Stimulated activated CD4-positive, alpha-beta T cell treated with anti-CD3 and anti-CD28 coated beads, Interleukin-1b, Interleukin-23, amount 100 ng/mL, for 1 hour (primary cell): ENCODE measurements around the gene IMMP2L.

Experiments
- DNase-seq, 2 donors: peaks; one replicate each; pipeline ENCODE4 v3.0.0-alpha.2; 2020; ENCODE audit warnings: low read depth in 2 of 2

Gene IMMP2L

DNA sequence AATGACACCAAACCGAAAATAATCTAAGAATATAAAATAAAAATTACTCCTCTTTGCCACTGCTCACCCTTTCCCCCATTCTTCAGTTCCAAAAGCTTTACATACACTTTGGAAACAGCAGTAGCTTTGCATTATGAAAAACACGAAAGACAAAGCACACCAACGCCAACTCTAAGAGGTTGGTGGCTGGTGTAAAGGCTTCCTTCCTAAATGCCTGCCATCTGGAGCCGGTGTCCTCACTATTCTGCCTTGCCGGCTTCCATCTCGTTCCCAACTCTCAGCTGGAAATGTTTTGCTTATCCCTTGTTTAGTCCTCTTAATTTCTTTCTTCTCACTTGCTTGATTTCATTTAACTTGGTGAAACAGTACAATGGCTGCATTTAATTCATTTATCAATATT lies 752.5 kb downstream of the IMMP2L start:
- DNase-seq, result no peak

DNA sequence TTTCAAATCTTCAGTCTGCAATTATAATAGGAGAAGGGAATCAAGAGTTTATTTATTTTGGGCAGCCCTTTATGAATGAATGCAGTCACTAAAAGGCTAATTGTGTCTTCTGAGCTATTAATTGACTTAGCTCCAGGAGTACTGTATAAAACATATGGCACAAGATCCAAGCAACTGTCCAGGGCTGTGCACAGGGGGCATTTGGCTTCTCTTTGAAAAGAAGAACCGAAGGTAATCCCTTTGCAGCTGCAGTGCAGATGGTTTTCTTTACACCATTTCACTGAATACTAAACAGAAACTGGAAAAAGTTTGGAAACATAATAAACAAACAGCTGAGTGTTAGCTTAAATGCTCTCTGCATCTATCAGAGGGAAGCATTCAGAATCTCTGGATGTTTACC lies 753.9 kb downstream of the IMMP2L start:
- no peak for DNase-seq

DNA sequence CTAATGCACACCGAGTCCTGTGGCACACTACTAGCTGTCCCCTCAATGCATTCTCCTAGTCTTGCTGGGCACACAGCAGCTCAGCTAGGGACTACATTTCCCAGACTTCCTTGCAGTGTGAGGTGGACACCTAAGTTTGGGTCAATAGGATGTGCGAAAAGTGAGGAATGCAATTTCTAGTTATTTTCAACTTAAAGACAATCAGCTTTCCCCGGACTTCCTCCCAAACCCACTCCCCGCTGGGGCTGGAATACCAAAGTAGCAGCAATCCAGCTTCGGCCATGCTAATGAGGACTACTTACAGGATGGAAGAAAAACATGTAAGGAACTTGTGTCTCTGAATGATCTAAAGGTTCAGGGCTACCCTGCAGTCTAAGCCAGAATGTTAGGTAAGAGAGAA lies 757.8 kb downstream of the IMMP2L start:
- no peak for DNase-seq

DNA sequence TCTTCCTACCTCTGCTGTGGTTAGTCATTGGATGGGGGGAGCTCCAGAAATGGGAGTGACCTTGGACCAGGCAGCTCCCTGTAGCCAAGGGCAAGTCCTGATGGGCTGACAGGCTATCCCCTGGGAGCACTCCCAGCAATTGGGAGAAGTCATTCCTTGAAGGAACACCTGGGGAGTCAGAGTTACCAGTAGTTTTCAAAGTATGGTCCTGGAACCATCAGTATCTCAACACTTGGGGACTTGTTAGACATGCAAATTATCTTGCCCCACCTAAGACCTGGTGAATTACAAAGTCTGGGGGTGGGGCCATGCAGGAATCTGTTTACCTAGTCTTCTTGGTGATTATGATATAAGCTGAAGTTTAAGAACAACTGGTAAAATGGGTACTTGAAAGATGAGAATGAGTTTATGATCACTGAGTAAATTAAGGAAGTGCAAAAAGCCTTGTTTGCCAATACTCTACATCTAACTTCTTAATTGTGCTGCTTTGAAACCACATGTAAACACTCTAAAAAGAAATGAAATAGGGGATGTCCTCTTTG lies 758.6 kb downstream of the IMMP2L start:
- no peak for DNase-seq

DNA sequence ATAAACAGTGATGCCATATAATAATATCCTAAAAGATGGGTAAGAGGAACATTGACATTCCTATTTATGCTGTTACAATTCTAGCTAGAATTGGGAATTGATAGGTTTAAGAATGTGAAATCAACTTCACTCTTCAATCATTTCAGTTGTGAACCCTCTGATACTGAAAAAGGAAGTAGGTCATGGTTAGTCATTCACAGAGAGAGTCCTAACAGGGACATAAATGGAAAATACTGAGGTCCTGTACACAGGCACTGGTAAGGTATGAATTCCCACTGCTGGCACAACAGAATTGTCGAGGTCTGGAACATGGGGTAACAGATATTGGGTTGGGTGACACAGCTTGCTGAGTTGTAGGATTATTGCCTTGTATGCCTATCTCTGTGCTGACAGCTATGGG lies 760.8 kb downstream of the IMMP2L start:
- DNase-seq, result no peak

DNA sequence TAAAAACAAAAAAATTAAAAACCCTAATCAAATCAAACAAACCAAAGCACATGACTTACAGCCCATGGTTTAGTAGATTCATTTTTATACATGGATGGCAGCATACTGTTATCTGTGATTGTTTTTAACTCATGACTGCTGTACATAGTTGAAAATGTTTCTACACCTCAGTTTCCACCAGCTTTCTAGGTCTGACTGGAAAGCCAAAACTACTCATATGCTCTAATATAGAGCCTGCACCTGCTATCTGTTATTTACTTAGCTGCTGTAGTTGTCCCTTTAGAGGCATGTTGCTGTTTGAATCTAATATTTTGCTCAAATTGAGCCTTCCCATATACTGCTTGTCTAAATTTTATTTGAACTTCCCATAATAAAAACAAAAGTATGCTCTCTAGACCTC lies 761.3 kb downstream of the IMMP2L start:
- DNase-seq, result no peak

DNA sequence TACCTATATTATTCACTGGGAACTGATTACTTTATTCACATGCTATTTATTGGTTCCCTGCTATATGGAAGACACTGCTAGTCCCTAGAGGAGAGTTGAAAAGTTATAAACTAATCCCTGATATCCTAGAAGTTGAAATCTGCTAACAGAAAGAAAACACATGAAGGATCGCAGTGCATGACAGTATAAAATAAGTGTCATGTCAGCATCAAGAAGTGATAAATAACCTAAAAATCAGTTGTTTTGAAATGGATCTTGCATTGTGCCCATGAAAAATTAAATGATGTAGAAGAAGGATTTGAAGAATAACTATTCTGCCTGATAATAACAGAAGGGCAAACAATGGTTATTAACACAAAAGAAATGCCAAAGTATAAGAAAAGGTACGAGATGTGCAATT lies 764.6 kb downstream of the IMMP2L start:
- no peak for DNase-seq

DNA sequence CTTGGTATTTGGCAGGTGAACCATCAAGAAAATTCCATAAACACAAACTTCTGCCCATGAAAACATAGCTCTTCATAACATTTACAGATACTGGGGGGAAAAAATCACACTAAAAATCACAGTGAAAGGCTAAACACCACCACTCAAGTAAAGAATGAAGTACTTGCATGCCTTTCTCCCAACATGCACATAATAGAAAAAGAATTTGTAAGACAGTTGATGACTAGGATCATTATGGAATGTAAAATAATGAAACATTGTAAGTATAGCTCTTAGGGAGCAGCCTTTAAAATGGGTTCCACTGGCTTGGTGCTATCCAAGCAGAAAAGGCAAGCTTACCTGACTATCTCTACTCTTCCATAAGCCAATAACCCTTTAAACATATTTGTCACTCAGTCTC lies 771.3 kb downstream of the IMMP2L start:
- no peak for DNase-seq

DNA sequence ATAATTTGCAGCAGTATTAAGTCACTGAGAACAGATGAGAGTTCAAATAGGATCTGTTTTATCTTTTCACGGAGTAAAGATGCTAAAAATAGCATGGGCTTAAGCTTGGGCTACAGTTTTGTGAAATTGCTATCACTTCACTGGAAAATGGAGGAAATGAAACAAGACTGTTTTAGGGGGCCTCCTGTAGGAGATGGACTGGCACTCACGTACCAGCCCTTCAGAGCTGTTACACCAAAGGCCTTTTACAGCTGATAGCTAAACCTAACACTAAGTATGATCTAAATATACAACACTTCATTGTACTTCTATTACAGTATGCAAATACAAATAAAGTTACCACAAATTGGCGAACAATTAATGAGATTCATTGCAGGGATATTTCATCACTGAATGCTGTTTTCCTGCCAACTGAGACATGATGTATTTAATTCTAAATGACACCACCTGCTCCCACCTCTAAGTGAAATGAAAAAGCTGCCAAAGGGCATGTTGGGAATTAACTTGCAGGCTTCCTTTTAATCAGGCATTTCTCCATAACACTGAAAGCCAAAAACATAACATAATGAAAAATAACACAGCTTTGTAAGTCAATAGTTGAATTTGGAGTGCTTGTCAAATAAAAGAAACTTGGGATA lies 775.8 kb downstream of the IMMP2L start:
- DNase-seq, result no peak

DNA sequence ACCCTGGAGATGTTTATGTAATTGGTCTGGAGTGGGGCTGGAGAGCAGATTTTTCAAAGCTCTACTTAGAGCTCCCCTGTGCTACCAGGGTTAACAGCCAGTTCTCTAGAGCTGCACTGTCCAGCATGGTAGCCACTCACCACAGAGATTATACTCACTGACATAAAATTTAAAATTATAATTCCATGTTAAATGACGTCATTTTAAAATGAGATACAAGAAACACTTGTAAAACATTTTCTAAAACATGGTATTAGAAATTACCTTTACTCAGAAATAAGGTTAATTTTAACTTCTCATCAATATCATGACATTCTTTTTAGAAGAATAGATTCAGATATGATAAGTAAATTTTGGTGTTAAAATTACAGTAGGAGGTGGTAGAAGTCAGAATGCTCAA lies 777.5 kb downstream of the IMMP2L start:
- DNase-seq, result no peak

DNA sequence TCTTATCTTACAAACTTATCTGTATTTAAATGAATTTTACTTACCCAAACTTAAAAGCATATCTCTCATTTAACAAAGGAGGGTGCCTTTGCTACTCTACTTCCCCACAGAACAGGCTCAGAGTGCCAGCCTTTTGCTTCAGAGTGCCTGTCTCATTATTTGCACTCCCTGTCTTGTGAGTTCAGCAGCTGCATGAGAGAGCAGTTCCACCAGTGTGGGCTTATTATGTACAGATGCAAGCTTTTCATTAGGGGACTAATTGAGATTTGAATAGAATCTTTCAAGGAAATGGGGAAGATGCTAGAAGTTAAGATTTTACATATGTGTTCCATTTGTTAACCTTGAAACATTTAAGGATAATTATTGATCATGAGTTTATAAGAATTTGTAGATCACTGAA lies 781.6 kb downstream of the IMMP2L start:
- DNase-seq, result no peak

DNA sequence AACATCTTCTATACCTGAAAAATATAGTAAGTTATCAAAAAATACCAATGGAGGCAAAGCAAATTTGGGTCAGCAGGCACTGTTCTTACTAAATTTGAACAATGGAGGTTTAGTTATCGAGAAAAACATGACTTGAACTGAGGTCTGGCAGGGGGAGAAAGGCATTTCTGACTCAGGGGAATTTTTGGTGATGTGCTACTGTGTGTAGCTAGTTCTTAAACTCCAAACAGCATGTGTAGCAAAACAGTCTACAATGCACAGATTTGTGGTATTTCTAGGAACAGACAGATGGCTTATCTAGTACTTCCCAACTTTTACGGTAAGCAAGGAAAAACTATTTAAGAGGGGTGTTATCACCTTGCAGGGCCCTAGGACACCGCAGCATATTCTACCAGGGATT lies 783.0 kb downstream of the IMMP2L start:
- DNase-seq, result no peak

DNA sequence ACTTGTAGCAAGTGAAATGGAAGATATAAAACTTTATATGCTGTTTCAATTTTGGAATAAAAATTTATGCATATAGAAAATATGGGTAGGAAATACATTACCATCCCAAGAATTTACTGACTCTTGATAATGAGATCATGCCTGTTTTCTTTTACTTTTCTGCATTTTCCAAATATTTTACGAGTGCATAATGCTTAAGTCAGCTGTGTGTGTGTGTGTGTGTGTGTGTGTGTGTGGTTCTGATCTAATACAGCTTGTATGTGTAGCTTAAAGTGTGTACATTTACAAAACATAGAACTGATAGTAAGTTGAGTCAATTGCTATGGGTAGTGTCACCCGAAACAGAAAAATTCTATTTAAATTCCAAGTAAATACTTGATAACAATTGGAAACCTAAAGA lies 787.2 kb downstream of the IMMP2L start:
- no peak for DNase-seq

DNA sequence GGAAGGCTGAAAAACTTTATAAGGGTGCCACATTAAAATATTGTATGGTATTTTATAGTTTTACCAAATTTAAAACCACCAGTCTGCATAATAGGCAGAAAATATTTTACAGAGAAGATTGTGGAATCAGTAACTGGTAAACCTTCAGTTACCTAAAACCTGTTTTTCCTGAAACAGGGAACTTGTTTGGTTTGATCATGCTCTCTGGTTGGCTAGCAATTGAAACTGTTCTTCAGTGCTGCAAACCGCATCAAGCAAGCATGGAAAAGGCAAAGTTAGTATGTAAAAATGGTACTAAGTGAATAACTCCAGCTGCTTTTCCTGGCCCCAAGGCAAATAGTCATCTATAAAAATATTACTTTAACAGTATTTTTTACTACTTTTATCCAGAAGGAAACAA lies 788.2 kb downstream of the IMMP2L start:
- DNase-seq, result no peak

DNA sequence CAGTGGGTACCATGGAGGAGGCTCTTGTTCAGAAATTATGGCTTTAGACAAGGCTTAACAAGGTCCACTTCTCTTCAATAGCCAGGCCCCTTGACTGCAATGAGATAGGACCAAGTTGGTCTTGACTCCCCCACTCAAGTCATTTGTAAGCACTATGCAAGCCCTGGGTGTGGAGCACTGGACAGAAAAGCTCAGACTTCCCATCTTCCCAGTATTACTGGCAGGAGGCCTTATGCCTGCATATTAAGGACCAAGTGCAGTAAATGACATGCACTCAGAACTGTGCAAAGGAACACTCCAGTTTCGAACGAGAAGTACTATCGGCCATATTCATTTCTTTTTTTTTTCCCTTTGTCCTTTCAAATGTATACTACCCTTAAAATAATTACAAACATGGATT lies 789.7 kb downstream of the IMMP2L start:
- DNase-seq, result no peak

DNA sequence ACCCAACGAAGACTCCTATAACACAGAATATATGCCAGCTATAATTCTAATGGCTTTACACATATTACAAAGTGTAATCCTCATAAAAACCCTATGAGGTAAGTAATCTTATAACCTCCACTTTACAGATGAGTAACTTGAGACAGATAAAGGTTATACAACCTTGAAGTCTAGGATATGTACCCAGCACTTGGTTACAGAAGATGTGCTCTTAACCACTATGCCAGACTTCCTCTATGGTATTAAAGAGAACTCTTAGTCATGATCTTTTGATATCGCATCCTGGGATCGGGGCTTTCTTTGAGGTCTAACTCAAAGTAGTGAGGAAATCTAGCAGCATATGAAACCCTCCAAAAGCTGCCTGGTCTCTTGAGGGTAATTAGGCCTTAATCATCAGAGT lies 790.6 kb downstream of the IMMP2L start:
- no peak for DNase-seq

DNA sequence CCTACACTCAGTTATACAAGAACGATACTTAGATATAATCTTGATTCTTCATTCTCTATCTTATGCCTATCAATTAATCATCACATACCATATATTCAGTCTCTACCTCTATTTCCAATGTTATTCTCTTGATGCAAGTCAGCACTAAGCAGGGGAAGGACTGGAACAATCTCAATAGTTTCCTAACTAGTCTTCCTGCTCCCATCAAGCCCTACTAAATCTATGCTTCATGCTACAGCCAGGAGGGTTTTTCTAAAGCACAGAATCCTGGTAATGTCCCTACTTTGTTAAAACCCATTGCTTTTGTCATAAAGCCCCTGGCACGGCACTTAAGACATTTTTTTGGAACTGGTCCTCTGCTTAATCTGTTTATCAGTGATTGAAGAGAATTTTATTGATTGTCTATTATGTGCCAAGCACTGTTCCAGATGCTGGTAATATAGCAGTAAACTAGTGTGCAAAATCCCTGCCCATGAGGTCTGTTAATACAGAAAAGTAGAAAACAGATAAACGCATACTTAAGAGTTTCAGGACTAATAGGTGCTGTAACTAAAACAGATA lies 794.7 kb downstream of the IMMP2L start:
- no peak for DNase-seq

DNA sequence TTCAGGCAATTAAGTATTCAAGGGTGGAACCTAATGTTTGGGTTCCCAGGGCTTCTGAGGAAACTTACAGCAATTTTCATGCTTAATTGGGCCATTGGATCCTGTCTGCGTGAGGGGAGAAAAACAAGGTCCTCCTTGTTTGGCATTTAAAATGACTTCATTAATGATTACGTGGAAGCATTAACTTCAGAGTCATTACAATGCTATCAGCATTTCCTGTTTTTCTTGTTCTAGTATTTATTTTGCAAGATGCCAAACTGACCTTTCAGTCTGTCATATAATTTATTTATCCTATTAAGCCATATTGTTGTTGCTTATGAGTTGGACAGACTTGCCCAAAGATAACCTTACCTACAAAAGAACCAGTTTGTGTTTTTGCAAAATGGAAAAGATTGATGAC lies 795.4 kb downstream of the IMMP2L start:
- DNase-seq, result no peak

DNA sequence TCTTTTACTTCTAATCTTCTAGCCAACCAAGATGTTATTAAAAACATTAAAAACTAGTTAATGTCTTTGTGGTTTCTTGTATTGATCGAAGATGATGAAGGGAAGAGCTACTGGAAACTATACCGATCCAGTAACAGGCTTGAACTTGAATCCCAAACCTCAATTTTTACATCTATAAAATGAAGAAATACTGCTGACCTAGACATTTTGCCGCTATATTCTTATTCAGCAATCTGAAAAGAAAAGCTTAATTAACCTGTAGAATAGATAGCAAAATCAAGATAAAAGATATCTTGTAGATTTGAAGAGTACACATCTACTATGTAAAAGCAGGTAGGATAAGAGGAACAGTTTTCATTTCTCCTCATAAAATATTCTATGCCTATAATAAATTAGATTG lies 797.4 kb downstream of the IMMP2L start:
- no peak for DNase-seq

DNA sequence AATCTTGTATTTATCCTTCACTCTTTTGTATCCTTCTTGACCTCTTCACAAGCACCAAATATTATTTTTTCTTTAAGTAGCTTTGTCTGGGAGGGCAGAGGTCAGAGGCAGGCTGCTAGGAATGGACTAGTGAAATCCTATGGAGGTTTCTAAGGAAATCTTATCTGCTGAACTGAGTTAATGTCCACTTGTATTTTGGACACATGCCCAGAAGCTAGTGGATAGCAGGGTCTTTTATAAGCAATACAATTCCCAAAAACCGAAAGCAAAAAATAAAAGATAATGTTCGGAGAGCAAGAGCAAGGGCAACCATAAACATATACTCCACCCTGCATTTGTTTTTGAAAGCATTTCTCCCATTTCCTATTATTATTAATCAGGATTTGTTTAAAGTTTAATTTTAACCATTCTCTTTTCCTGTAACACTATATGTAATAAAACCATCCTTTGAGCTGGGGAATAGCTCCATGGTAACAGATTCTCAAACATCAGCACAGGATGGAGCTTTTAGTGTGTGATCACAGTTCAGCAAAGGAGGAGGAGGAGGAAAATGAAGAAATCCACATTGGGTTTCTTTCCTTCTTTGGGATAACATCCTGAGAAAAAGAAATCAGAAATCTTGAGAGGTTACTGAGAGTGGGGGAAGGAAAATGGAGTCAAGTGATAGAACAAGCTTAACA lies 799.6 kb downstream of the IMMP2L start:
- no peak for DNase-seq

DNA sequence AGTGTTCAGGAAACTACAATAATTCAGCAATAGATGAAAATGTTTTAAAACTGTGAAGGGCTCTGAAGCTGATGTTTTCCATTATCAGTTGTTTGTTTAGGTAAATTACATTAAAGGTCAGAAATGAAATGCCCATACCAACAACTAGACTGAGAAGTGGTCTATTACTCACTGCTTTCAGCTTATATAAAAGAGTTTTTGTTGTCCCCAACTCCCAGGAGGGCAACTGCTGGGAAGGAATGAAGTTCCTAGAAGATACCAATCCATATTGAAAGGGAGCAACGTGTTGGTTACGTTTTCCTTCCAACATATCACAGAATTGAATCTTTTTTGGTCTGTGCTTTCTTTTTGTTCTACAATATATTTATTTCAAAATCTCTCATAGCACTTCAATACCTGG lies 802.0 kb downstream of the IMMP2L start:
- no peak for DNase-seq

DNA sequence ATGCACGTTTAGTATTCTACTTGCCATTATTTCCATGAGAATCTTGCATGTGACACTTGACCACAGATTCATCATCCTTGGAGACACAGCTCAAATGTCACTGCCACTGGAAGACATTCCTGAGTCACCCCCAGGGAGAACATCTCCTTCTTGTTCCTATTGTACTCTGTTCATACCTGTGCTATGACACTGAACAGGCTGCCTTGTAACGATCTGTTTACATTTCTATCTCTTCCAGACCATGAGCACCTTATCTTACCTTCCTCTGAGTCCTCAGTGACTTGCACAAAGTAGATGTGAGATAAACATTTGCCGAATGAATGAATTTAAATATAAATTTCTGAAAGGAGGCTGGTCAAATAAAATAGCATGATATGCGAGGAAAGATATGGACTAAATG lies 803.2 kb downstream of the IMMP2L start:
- no peak for DNase-seq

DNA sequence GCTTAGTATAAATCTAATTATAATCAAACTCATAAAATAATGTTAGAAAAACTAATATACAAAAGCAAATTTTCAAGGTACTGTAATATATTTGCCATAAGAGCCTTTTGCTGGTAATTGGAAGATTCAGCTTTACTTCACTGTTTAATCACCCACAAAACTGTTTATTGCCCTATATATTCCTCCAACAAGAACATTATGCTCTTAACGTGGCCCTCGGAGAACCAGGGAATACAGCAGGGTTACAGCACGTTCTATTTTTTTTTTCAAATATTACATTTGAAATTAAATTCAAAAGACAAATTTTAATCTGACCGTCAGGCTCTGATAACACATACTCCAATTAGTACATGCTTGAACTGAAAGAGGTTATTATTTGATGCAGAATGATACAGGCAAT lies 807.6 kb downstream of the IMMP2L start:
- no peak for DNase-seq
